Left forelimb (tissue), 1 donor: ENCODE measurements around the gene AOAH.

Experiments used
- DNase-seq: peaks from one replicate; pipeline ENCODE4 v3.0.0-alpha.2; 2018; ENCODE audit warnings: low spot score

The AOAH gene

GRCh38 chr7:36601601-36602000 lies 122.7 kb downstream of the AOAH start:
- no peak for DNase-seq

GRCh38 chr7:36600869-36601530 lies 123.3 kb downstream of the AOAH start:
- no peak for DNase-seq

GRCh38 chr7:36600314-36600682 lies 124.0 kb downstream of the AOAH start:
- no peak for DNase-seq

DNA sequence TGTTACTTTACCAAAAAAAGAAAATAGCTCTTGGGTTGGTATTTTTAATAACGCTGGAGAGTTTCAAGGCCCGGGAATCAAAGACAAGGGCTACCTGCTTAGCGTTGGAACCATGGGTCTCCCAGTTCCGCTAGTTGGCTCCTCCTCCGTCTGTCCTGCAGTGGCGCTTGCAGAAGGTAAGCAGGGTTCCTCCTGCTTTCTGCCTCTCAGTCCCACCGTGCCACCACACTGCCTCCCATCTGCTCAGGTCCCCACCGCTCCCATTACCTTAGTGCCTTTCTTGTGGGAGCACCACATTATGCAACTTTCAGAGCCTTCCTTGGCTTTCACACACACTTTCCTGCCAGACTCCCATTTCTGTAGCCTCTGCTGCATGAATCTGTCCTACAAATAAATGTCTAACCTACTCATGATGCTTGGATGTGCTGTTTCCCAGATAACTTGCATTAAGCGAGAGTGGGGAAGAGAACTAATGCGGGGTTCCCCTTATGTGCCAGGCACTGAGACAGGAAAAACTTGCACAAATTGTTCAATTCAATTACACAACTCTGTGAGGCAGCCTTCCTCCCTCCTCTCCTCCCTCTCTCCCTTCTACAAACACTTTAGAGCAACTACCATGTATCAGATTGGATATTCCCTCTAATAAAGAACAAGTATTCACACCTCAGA lies 124.5 kb downstream of the AOAH start:
- DNase-seq, result no peak

GRCh38 chr7:36598054-36598674 lies 126.1 kb downstream of the AOAH start:
- DNase-seq, result no peak

DNA sequence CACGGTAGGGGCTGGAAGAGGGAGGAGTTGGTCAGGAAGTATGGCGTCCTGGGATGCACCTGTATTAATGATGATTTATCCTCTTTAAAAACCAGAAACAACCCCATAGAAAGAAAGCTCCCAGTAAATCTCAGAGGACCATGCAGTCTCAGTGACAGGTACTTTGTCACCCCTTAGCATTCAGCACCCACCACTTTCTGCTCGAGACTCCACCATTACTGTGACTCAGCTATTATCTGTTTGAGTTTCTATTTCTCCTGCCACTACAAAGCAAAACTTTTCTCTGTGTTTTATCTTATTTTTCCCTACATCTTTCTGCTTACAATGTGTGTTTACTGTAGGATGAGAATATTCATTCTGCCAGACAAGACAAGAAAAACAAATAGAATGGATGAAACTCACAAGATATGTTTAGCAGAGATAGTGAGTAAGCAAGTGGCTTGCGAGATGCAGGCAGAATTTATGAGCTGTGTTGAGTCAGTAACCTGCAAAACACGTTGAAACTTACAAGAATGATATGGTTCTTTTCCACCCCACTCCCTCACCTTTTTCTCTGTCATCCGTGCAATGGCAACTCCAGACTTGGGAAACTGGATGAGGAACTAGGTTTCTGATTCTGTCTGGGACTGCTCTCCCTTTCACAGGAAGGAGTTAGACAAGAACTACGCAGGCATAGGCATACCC lies 127.1 kb downstream of the AOAH start:
- DNase-seq, result no peak

DNA sequence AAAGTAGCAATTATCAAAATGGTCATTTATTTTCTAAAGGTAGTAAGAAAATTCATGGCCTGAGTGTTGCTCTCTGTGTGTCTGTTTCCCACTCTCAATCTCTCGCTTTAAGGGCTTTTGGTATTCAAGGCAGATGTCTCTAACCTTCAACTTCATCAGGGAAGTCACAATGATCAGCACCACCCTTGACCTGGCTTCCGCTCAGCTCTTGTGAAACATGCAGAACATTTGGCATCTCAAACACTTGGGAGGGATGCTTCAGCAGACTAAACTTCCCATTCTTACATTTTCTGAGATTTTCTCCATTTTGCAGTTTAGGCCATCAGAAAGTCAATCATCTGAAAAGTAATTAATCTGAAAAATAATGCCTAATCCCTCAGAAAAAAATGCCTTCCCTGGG lies 129.8 kb downstream of the AOAH start:
- no peak for DNase-seq

DNA sequence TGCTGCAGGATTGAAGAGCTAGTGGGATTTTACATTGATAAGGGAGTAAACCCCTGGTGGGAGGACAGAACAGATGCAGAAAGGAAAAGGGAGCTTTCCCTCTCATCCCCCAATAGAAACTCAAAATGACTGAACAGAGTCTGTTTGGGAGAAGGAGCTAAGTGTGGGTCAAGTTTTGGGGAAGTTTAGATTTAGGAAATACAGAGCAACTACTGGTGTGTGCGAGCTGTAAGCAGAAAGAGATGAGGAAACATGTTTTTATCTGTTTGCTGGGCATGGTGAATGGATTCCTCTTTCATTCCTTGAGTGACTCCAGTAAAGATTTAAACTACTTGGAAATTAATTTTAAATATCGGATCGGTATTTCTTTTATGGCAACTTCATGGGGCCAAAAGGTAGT lies 132.7 kb downstream of the AOAH start:
- DNase-seq, result no peak

DNA sequence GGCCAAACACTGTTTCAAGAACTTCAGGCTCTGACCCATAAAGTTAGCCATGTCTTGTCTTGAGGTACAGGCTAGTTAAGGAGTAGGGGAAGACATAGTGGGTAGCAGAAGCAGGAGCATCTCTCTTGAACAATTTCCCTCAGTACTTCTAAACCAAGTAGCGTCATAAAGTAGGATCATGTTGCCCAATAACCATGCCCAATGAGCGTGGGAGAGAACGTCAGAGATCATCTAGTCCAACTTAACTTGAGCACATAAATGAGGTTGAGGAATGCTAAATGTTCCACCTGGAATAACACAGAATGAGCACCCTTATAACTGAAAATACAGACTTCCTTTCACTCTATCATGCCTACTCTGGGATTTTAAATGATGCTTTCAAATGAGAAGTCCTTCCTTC lies 134.9 kb downstream of the AOAH start:
- DNase-seq, result no peak

GRCh38 chr7:36583318-36583717 lies 141.0 kb downstream of the AOAH start:
- DNase-seq, result no peak

DNA sequence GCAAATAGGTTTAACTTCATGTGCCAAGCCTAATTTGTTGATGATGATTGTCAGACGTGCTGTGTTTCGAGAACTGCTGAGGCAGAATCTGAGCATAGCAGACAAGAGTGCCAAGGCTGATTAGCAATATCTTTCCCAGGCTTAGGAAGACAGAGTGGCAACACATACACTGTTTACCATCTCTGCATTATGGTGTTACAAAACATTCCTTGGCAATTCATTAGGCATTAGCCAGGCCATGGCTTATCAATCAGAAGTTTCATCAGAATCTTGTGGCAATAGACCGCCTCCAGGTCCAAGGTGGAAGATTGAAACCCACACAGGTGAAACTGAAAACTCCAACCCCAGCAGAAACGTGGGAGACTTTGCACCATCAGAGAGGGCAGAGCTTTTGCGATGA lies 148.5 kb downstream of the AOAH start:
- DNase-seq, result no peak

GRCh38 chr7:36573066-36573465 lies 151.2 kb downstream of the AOAH start:
- no peak for DNase-seq

GRCh38 chr7:36571190-36571560 lies 153.1 kb downstream of the AOAH start:
- no peak for DNase-seq

- DNase-seq, result no peak
Measured at GRCh38 chr7:36570528-36571189, 153.6 kb downstream of the AOAH start.

GRCh38 chr7:36568452-36568849 lies 155.8 kb downstream of the AOAH start:
- no peak for DNase-seq

DNA sequence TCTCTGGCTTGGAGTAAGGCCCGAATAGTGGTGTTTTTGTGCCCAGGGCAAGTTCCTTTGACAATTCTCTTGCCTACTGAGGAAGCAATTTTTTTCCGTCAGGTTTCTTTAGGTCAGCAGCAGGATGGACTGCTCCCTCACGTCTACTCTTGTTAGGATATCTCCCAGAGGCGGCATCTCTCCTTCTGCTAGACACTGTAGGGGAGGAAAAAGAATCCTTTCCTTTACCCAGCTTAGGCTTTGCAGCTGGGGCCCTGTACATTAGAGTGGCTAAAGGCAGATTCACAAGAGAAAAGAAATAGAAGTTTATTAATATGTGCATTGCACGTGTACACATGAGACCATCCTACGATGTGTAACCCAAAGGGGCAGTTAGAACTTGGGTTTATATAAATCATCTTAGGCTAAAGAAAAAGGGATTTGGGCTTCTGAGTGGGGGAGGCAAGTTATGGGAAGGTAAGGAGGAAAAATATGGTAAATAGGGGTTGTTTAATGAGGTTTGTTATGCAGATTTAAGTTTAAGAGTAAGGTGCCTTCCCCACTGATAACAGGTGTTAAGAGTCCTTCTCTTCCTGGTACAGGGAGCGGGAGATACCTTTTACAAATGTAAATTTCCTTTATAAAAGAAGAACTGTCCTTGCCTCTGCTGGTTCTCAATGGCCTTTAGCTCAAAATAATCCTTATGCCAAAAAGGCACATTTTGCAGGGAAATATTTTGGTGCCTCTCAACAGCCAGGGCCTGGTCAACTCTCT lies 156.4 kb downstream of the AOAH start:
- DNase-seq, result no peak

GRCh38 chr7:36565792-36566356 lies 158.4 kb downstream of the AOAH start:
- no peak for DNase-seq

DNA sequence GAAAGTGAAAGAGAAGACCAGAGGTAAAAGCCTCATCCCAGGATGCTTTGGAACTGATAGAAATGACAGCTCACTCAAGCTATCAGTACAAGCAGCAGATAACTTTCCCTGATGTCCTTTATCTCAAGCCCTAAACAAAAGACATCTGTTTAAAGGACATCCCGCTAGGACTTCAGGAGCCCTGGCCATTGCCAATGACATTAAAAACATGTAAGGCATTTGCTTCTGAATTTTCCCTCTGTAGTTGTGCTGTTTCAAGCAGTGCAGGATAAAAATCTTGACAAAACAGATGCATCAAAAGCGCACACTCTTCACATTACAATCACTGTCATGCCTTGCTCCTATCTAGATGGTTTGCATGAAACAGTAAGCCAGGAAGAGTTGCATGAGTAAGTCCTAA lies 159.8 kb downstream of the AOAH start:
- no peak for DNase-seq

DNA sequence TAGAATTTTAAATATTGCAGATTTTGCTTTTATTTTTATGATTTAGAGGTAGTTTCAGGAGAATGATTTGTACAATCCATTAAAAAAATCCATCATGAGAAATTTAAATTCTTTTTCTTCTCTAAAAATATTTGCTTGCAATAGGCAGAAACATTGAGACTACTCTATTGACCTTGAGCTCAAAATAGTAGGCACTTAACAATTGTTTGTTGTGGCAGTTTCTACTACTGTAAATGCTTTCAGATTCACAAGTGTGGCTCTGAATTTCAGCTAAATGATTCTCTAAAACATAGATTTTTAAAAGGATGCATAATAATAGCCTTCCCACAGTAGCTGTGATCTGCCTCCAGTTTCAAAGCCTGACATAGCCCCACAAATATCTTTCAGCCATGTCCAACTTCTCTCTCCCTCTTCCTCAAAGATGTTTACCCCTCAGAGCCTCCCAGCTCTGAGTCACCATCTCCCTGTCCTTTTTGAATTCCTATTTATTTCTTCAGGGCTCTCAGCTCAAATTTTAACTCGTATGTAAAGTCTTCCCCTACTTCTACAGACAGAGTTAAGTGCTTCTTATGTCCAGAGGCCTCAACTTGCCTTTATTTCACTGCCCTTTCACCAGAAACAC lies 160.5 kb downstream of the AOAH start:
- no peak for DNase-seq

- DNase-seq, result no peak
Measured at GRCh38 chr7:36562121-36562520, 162.2 kb downstream of the AOAH start.

DNA sequence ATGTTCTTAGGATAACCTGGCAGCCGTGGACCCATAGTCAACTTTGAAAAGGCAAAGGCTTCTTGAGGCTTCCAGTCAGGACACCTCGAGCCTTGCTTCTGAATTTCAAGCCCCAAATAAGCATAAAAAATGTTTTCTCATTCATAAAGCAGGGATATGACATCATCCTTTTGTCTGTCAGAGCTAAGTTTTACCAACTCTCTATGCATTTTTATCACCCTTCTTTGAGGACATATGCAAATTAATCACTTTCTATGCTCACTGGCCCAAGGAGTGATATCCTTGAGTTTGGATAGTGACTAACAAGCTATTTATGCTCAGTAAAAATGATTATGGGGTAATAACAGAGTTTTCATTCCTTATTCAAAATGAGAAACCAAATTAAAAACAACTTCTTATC lies 175.3 kb downstream of the AOAH start:
- DNase-seq, result no peak
